GOT3 (cell line): Measurements from ENCODE around the gene SARNP.
"Not testable (repeated sequence)": the region's sequence is repeated elsewhere in the genome, so short reads cannot be mapped to it uniquely, and the experiment has no call there.

Experiments used
- DNase-seq: peaks from one replicate; lab custom pipeline; 2025; ENCODE audit warnings: mixed read lengths; lab: John Stamatoyannopoulos, UW

Gene SARNP

GRCh38 chr12:55797068-55797467 is 20.5 kb downstream of the SARNP start:
- no peak for DNase-seq

- DNase-seq, result no peak
These were observed 21.6 kb downstream of the SARNP start for GRCh38 chr12:55795950-55796349.

GRCh38 chr12:55789893-55790292 is 27.6 kb downstream of the SARNP start:
- DNase-seq, result no peak

- no peak for DNase-seq
These were observed 28.4 kb downstream of the SARNP start for GRCh38 chr12:55789171-55789570.

- no peak for DNase-seq
These were observed 29.0 kb downstream of the SARNP start for GRCh38 chr12:55788546-55788945.

- DNase-seq, result no peak
These were observed 36.8 kb downstream of the SARNP start for GRCh38 chr12:55780685-55781084.

GRCh38 chr12:55777856-55778255 is 39.7 kb downstream of the SARNP start:
- no peak for DNase-seq

GRCh38 chr12:55771736-55772135 is 45.8 kb downstream of the SARNP start:
- DNase-seq, result no peak

GRCh38 chr12:55767156-55767555 is 50.4 kb downstream of the SARNP start:
- no peak for DNase-seq

- DNase-seq, result no peak
These were observed 51.7 kb downstream of the SARNP start for GRCh38 chr12:55765736-55766290.

GRCh38 chr12:55762646-55763045 is 54.9 kb downstream of the SARNP start:
- no peak for DNase-seq

GRCh38 chr12:55760663-55761062 is 56.9 kb downstream of the SARNP start:
- no peak for DNase-seq

- DNase-seq, result not testable (repeated sequence)
These were observed 58.9 kb downstream of the SARNP start for GRCh38 chr12:55758575-55758974.

- DNase-seq, result no peak
These were observed 59.8 kb downstream of the SARNP start for GRCh38 chr12:55757701-55758100.

- no peak for DNase-seq
These were observed 62.3 kb downstream of the SARNP start for GRCh38 chr12:55755246-55755645.

- no peak for DNase-seq
These were observed 69.1 kb downstream of the SARNP start for GRCh38 chr12:55748230-55748993.

- no peak for DNase-seq
These were observed 70.7 kb downstream of the SARNP start for GRCh38 chr12:55746913-55747231.

- no peak for DNase-seq
These were observed 71.2 kb downstream of the SARNP start for GRCh38 chr12:55746174-55746912.

GRCh38 chr12:55745361-55746173 is 72.0 kb downstream of the SARNP start:
- DNase-seq, result no peak

- no peak for DNase-seq
These were observed 73.0 kb downstream of the SARNP start for GRCh38 chr12:55744340-55745030.

GRCh38 chr12:55743406-55744339 is 73.9 kb downstream of the SARNP start:
- DNase-seq, result no peak
